Erythroblast (primary cell): ENCODE results near the gene STRBP.

Source experiments
- DNase-seq, 2 experiments: peaks; one replicate each; lab custom pipeline; 2025; lab: John Stamatoyannopoulos, UW
- GATA1 ChIP-seq: IDR thresholded peaks from 2 replicates; pipeline ENCODE4 v1.6.1; 2011; ENCODE audit warnings: low read depth, mild to moderate bottlenecking, control low read depth, low read length, moderate library complexity
- POLR2A ChIP-seq: IDR thresholded peaks from 2 replicates; pipeline ENCODE4 v1.6.1; 2011; ENCODE audit warnings: mild to moderate bottlenecking, low read length

The STRBP gene

DNA sequence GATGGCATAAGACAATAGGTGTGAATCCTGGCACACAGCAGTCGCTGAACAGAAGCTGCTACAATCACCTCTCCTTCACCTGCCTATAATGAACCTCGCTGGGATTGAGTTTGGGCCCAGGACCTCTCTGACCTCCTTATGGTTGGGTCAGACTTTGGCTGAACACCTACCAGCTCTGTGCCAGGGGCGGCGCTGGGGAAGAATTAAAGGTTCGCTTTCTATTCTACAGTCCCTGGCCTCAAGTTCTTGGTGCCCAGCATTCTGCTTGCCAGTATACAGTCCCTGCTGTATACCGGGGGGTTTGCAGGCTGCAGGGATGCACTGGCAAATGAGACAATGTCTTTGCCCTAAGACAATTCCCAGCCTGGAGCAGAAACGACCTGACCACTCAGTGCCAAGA is 895 bp upstream of the STRBP start:
- no peak for TF ChIP-seq POLR2A
- no peak for TF ChIP-seq GATA1
- no peak for DNase-seq

DNA sequence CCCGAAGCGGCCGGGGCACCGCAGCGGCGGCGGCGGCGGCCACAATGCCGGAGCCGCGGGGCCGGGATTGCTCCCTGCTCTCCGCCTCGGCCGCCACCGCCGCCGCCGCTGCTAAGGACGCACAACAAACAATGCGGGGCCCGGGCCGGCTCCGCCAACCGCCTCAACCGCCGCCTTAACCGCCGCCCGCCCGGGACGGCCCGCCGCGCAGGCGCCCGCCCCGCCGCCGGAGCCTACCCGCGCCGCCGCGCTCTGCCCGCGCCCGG is 254 bp downstream of the STRBP start:
- DNase-seq: peak in 1 of 2 experiments; percentile 81
- TF ChIP-seq GATA1 (no peak), POLR2A (no peak)

DNA sequence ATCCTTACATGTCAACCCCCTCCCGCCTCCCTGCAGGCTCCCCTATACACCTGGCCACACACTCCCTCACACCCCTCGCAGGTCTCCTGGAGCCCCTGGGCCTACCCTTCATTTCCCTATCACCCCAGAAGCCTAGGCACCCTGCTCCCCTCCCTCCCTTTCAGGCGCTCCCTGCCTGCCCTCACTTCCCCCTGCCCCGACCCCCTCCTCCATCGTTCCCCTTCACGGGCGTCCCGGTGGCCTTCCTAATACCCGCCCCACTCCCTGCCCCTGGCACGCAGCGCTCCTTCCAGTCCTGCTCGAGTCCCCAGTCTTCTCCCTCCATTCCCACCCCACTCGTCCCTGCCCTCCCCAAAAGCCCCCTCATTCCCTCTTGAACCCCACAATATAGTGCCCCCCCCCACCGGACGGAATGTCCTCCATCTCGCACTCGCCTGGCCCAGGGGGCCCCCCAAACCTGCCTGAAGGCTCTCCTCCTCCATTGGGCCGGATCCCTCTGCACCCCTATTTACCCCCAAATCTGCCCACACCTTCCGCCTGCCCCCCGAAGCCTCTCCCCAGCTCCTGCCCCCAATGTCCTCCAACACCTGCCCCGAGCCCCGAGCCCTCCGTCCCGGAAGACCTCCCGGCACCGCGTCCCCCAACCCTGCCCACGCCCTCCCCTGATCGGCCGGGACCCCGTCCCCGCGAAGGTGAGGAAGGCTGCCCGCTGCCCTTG is 746 bp downstream of the STRBP start:
- TF ChIP-seq GATA1 (no peak), POLR2A (no peak)
- peak; percentile 18 to 47 for DNase-seq

DNA sequence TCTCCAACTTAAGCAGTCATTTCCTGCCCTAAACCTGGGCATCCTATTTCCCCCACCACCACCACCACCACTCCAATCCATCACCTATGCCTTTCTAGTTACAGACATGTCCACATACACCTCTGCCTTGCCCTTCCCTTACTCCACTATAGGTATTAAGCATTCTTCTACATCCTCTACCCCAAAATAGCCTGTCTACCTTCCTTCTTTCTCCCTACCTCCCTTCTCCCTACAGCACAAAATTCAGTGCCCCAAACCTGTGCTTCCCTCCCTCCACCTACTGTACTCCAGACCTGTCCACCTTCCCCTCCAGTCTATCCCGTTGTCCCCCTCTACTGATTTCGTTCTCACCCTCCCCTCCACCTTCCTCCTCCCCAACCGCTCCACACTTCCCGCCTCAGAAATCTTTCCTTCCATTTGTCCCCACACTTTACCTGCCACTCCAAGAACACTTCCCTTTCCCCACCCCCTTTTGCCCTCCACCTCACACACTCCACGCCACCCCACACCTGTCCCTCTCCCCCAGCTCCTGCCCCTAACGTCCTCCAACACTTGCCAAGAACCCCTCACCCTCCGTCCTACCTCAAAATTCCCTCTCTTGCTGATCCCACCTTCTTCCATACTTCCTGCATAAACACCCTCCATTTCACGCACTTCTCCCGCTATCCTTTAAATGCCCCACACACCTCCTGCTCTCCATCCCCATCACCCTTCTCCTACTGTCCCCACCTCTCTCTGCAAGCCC is 1.6 kb downstream of the STRBP start:
- no peak for TF ChIP-seq GATA1
- TF ChIP-seq POLR2A: no peak
- no peak for DNase-seq

DNA sequence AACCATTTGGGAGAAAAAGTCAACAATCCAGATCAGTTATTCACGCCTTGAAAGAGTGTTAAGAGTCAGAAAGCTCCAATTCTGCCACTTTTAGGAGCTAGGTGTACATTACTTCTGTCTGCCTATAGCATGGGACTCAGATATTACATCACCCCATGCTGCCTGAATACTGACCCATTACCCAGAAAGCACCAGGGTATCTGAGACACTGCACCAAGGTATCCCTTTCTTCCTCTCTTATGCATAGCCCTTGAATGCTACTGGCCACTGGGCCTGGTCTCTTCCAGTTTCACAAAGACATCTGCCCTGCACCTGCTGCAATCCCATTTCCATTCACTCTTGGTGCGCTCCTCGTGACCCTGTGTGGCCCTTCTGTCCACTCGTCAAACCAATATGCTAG is 2.6 kb downstream of the STRBP start:
- peak; percentile 40 to 42 for DNase-seq
- TF ChIP-seq GATA1 (no peak), POLR2A (no peak)

DNA sequence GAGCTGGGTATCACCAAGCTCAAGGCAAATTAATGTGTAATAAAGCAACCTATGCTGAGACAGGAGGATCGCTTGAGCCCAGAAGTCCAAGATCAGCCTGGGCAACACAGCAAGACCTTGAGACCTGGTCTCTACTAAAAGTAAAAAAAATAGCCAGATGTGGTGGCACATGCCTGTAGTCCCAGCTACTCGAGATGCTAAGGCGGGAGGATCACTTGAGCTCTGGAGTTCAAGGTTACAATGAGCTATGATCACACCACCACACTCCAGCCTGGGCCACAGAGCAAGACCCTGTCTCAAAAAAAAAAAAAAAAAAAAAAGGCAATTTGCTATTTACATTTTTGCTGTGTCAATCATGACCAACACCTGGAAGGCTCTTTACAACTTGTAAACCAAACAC is 5.2 kb downstream of the STRBP start:
- TF ChIP-seq GATA1 (no peak), POLR2A (no peak)
- DNase-seq: no peak

DNA sequence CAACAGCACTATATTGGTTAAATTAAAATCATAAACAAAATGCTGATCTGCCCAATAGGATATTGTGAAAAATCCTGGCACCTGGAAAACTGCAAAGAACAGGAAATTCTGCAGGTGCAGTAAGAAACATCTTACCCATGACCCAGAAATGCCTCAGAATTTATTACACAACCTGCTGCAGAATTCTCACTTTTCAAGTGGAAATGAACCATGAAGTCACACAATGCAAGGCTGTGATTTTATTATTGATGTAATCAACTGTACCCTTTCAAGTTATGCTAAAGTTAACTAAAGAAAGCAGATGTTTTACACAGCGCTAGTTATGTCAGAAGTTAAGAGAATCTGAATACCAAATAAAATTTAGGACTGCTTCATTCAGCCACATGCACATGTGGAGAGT is 6.0 kb downstream of the STRBP start:
- DNase-seq: no peak
- TF ChIP-seq GATA1 (no peak), POLR2A (no peak)

DNA sequence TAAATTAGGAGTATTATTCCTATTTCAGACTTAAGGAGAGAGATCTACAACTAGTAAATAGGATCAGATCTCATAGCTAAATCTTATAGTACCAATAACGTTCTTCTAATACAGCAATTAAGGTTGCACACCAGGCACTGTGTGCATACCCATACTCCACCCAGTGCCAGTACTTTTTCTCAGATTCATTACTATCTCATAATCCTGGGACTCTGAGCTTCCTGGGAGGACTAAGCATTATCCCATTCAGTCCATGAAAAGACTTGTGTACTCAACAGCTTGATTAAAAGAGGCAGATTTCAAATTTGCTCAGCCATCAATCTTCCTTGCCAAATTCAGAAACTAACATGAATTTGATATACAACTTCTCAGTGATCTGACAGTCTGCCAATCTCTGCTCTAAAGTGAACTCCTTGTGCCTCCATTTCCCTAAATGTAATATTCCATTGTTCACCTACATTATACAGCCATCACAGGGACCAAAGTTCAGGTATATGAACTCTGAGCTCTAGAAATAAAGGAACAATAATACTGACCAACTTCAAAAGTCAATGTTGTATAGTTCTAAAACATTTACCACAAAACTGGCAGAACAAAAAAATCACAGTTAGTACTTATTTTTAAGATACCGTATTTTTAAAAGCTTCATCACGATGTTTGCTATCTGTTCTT is 7.2 kb downstream of the STRBP start:
- TF ChIP-seq POLR2A (no peak), GATA1 (no peak)
- no peak for DNase-seq

DNA sequence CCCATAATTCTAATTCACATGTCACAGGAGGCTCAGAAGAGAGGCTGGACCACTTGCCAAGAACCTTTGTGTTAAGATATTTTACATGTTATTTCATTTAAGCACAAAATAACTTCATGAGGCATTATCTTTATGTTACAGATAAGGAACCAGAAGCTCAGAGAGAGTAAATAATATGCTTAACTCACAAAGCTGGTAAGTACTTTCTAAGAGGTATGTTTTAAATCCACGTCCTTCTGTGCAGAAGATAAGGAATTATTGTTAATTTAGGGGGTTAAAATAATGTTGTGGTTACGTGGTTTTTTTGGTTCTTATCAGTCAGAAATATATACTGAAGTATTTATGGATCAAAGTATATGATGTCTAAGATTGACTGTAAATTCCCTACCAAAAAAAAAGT is 8.0 kb downstream of the STRBP start:
- peak in 1 of 2 experiments; percentile 9 for DNase-seq
- TF ChIP-seq POLR2A: no peak
- TF ChIP-seq GATA1: no peak

DNA sequence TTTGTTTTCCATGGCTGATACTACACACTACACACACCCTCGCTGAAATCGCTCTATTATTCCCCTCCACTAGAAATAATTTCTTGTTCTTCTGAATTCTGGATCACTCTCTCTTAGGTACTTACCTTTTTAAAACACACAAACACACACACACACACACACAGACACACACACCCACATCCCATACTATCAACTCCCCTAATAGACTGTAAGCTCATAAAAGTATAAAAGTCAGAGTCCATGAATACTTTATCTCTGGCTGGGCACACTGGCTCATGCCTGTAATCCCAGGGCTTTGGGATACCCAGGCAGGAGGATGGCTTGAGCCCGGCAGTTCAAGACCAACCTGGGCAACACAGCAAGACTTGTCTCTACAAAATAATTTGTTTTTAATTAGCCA is 11.1 kb downstream of the STRBP start:
- DNase-seq: no peak
- TF ChIP-seq GATA1 (no peak), POLR2A (no peak)

DNA sequence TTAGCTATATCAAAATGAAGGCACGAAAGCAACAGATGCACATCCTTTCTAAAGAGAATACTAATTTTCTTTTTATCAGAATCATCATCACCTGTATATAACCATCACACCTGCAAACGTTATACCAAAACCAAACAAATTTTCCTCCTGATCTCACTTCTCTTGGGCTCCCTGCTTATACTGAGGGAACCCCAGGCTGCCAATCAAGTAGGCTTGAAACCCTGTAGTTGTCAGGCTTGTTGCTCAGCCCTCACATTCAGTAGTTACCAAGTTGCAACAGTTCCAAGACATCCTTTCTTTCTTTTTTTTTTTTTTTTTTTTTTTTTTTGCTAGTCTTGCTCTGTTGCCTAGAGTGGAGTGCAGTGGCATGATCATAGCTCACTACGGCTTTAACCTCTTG is 12.7 kb downstream of the STRBP start:
- TF ChIP-seq POLR2A: no peak
- no peak for TF ChIP-seq GATA1

DNA sequence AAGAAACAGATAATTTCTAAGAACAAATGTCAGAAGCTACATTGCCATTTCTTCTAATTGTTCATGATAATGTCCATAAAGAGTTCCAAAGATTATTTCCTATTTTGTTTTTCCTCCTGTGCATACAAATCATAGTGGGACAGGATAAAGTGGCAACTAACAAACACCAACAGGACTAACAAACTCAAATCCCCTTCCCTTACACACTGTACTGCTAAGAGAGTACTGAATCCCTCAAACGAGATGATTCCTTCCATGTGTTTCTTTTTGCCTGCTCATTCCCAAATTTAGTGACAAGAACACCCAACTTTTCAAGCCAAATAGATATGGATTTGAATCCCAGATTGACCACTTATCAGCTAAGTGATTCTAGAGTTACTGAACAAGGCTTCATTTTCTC is 15.2 kb downstream of the STRBP start:
- no peak for DNase-seq
- TF ChIP-seq POLR2A (no peak), GATA1 (no peak)

More for the DNA sequence above, 12.7 kb downstream of the STRBP start:
- no peak for DNase-seq

DNA sequence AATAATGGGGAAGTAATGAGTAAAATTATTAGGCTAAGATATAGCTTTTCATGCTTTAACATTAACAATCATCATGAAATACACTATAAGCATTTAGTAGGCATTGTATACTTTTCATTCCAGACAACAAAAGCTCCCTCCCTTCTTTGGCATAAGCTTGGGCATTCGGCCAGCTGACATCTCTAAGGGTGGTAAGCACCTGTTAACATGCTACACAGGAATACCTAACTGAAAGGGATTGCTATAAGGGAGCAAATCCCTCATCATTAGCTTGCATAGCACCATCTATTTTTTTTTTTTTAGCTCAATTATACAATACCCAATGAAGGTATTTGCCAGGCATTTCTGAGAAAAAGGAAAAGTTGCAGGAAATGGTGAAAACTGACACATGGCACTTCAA is 16.6 kb downstream of the STRBP start:
- no peak for TF ChIP-seq POLR2A
- TF ChIP-seq GATA1: no peak

DNA sequence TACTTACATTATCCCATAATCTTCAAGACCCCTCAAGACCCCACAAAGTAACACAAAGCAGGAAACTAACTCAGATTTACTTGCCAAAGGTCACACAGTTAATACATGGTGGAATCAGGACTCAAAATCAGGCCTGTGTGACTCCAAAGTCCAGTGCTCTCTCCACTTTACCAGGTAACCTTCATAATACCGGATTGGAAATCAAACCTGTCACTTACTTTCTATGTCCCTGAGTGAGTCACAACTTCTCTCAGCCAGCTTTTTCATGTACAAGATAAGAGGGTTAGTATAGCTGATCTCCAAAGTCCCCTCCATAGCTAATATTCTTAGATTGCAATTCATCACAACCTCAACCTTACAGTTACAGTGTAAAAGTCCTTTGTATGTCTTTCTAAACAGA is 17.1 kb downstream of the STRBP start:
- DNase-seq: peak in 1 of 2 experiments; percentile 10
- TF ChIP-seq POLR2A (no peak), GATA1 (no peak)

More for the DNA sequence above, 16.6 kb downstream of the STRBP start:
- no peak for DNase-seq
